ENCODE results near the gene GCK.

GCK gene

DNA sequence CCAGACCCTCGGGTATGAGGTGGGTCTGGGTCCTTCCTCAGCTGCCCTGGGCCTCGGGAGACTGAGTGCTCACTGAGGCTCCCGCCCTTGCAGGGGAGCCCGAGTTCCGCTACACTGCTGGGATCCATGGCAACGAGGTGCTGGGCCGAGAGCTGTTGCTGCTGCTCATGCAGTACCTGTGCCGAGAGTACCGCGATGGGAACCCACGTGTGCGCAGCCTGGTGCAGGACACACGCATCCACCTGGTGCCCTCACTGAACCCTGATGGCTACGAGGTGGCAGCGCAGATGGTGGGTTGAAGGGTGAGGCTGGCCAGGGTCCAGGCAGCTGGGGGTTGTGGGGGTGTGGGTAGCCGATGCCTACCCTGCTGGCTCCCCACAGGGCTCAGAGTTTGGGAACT, 77.5 kb downstream of the GCK start:
- Histone ChIP-seq H3K4me3 (ENCODE audit: insufficient read depth, low read length, poor library complexity, severe bottlenecking) (no peak overlapping the region), H3K27me3 (ENCODE audit: low read length) (no peaks in the 10 kb centered on the region), H4K20me1 (ENCODE audit: low read depth, low read length) (no peaks in the 10 kb centered on the region), H3K9me2 (replicated peaks; ENCODE audit: insufficient read depth, low read length) (no peaks in the 10 kb centered on the region), H2AFZ (ENCODE audit: low read depth, low read length, severe bottlenecking) (no peak overlapping the region), H3K9me3 (ENCODE audit: insufficient read depth, low read length) (no peaks in the 10 kb centered on the region), H3K36me3 (ENCODE audit: low read length) (no peaks in the 10 kb centered on the region), H3K9ac (ENCODE audit: low read length) (no peak overlapping the region), H3K79me2 (ENCODE audit: insufficient read depth, low read length) (no peaks in the 10 kb centered on the region), H3K4me2 (ENCODE audit: low read depth, low read length, poor library complexity, severe bottlenecking) (no peak overlapping the region), H3F3A (ENCODE audit: insufficient read depth) (no peaks in the 10 kb centered on the region), H3K27ac (ENCODE audit: low read depth, low read length) (no peak overlapping the region)
- TF ChIP-seq, protein P1, sequence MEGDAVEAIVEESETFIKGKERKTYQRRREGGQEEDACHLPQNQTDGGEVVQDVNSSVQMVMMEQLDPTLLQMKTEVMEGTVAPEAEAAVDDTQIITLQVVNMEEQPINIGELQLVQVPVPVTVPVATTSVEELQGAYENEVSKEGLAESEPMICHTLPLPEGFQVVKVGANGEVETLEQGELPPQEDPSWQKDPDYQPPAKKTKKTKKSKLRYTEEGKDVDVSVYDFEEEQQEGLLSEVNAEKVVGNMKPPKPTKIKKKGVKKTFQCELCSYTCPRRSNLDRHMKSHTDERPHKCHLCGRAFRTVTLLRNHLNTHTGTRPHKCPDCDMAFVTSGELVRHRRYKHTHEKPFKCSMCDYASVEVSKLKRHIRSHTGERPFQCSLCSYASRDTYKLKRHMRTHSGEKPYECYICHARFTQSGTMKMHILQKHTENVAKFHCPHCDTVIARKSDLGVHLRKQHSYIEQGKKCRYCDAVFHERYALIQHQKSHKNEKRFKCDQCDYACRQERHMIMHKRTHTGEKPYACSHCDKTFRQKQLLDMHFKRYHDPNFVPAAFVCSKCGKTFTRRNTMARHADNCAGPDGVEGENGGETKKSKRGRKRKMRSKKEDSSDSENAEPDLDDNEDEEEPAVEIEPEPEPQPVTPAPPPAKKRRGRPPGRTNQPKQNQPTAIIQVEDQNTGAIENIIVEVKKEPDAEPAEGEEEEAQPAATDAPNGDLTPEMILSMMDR (IDR thresholded peaks at IDR 0.05; ENCODE audit: insufficient read depth, low read length, poor library complexity, severe bottlenecking), result no peak
- no peak for TF ChIP-seq EZH2phosphoT487 (conservative IDR thresholded peaks at IDR 0.05; ENCODE audit: low read length)

DNA sequence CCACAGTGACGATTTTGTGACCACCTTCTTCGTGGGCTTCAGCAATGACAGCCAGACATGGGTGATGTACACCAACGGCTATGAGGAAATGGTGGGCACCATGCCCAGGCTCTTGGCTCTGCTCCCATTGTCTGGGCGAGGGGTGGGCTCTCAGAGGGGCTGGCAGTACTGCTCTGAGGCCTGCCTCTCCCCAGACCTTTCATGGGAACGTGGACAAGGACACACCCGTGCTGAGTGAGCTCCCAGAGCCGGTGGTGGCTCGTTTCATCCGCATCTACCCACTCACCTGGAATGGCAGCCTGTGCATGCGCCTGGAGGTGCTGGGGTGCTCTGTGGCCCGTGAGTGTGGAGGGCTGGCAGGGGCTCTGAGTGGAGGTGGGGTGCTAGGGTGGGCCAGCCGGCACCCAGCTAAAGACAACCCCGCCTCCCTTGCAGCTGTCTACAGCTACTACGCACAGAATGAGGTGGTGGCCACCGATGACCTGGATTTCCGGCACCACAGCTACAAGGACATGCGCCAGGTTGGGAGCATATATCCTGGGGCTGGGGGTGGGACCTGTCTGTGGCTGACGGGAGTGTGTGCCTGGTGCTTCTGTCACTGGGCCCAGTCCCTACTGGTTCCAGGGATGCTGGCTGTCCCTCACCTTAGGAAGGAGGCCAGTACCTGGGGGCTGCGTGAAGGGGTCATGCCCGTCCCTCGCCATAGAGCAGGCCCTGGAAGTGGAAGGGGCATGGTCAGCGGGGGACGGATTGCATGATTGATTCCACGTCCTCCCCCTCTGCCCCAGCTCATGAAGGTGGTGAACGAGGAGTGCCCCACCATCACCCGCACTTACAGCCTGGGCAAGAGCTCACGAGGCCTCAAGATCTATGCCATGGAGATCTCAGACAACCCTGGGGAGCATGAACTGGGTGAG, 78.3 kb downstream of the GCK start:
- no peaks in the 10 kb centered on the region for H3K79me2 ChIP-seq (ENCODE audit: insufficient read depth, low read length)
- no peak overlapping the region for H3K4me3 ChIP-seq (ENCODE audit: insufficient read depth, low read length, poor library complexity, severe bottlenecking)
- no peaks in the 10 kb centered on the region for H3K36me3 ChIP-seq (ENCODE audit: low read length)
- H3F3A ChIP-seq (ENCODE audit: insufficient read depth), result no peaks in the 10 kb centered on the region
- no peak overlapping the region for H3K27ac ChIP-seq (ENCODE audit: low read depth, low read length)
- no peaks in the 10 kb centered on the region for H3K9me2 ChIP-seq (replicated peaks; ENCODE audit: insufficient read depth, low read length)
- no peaks in the 10 kb centered on the region for H3K9me3 ChIP-seq (ENCODE audit: insufficient read depth, low read length)
- TF ChIP-seq, protein P1 (IDR thresholded peaks at IDR 0.05; ENCODE audit: insufficient read depth, low read length, poor library complexity, severe bottlenecking), result no peak
- no peak for TF ChIP-seq EZH2phosphoT487 (conservative IDR thresholded peaks at IDR 0.05; ENCODE audit: low read length)
- H4K20me1 ChIP-seq (ENCODE audit: low read depth, low read length), result no peaks in the 10 kb centered on the region
- H2AFZ ChIP-seq (ENCODE audit: low read depth, low read length, severe bottlenecking), result no peak overlapping the region
- H3K4me2 ChIP-seq (ENCODE audit: low read depth, low read length, poor library complexity, severe bottlenecking), result no peak overlapping the region
- no peak overlapping the region for H3K9ac ChIP-seq (ENCODE audit: low read length)
- no peaks in the 10 kb centered on the region for H3K27me3 ChIP-seq (ENCODE audit: low read length)

DNA sequence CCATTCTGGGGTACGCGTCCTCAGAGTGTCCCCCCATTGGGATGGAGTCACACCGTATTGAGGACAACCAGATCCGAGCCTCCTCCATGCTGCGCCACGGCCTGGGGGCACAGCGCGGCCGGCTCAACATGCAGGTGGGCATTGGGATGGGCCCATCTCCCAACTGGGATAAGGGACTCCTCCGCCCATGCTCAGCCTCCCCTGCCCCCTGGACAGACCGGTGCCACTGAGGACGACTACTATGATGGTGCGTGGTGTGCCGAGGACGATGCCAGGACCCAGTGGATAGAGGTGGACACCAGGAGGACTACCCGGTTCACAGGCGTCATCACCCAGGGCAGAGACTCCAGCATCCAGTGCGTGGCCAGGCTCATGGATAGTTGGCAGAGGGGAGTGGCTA, 79.2 kb downstream of the GCK start:
- H3K9me3 ChIP-seq (ENCODE audit: insufficient read depth, low read length), result no peaks in the 10 kb centered on the region
- no peaks in the 10 kb centered on the region for H4K20me1 ChIP-seq (ENCODE audit: low read depth, low read length)
- H3K27me3 ChIP-seq (ENCODE audit: low read length), result no peaks in the 10 kb centered on the region
- no peaks in the 10 kb centered on the region for H3K79me2 ChIP-seq (ENCODE audit: insufficient read depth, low read length)
- no peak overlapping the region for H3K4me2 ChIP-seq (ENCODE audit: low read depth, low read length, poor library complexity, severe bottlenecking)
- H3K36me3 ChIP-seq (ENCODE audit: low read length), result no peaks in the 10 kb centered on the region
- H3K27ac ChIP-seq (ENCODE audit: low read depth, low read length), result no peak overlapping the region
- no peak overlapping the region for H3K4me3 ChIP-seq (ENCODE audit: insufficient read depth, low read length, poor library complexity, severe bottlenecking)
- H3K9ac ChIP-seq (ENCODE audit: low read length), result no peak overlapping the region
- H3K9me2 ChIP-seq (replicated peaks; ENCODE audit: insufficient read depth, low read length), result no peaks in the 10 kb centered on the region
- H3F3A ChIP-seq (ENCODE audit: insufficient read depth), result no peaks in the 10 kb centered on the region
- TF ChIP-seq, protein P1 (IDR thresholded peaks at IDR 0.05; ENCODE audit: insufficient read depth, low read length, poor library complexity, severe bottlenecking), result no peak
- TF ChIP-seq EZH2phosphoT487 (conservative IDR thresholded peaks at IDR 0.05; ENCODE audit: low read length), result no peak
- H2AFZ ChIP-seq (ENCODE audit: low read depth, low read length, severe bottlenecking), result no peak overlapping the region
